HG03135 (cell line): ENCODE data around the gene FYCO1.
"Not testable (repeated sequence)": the region's sequence is repeated elsewhere in the genome, so short reads cannot be mapped to it uniquely, and the experiment has no call there.

Experiments
- ATAC-seq: cut with Tn5 transposase; IDR thresholded peaks from one replicate; pipeline ENCODE4 v1.9.1; 2021; ENCODE audit warnings: mild to moderate bottlenecking, moderate library complexity; ENCODE audit not compliant: unreplicated experiment

FYCO1 gene

GRCh38 chr3:46010519-46011113, 15.0 kb upstream of the FYCO1 start:
- no peak for ATAC-seq

- no peak for ATAC-seq
These were observed 12.4 kb upstream of the FYCO1 start for GRCh38 chr3:46008058-46008457.

GRCh38 chr3:46007280-46007679, 11.7 kb upstream of the FYCO1 start:
- ATAC-seq: no peak

GRCh38 chr3:46006238-46007032, 10.8 kb upstream of the FYCO1 start:
- no peak for ATAC-seq

- not testable (repeated sequence) for ATAC-seq
These were observed 8.1 kb upstream of the FYCO1 start for GRCh38 chr3:46003706-46004105.

GRCh38 chr3:46001178-46001577, 5.6 kb upstream of the FYCO1 start:
- no peak for ATAC-seq

- no peak for ATAC-seq
These were observed 2.3 kb upstream of the FYCO1 start for GRCh38 chr3:45997942-45998341.

GRCh38 chr3:45997499-45997898, 1.9 kb upstream of the FYCO1 start:
- ATAC-seq: not testable (repeated sequence)

- ATAC-seq: no peak
These were observed 997 bp downstream of the FYCO1 start for GRCh38 chr3:45994419-45995235.

GRCh38 chr3:45993421-45994027, 2.1 kb downstream of the FYCO1 start:
- ATAC-seq: no peak

GRCh38 chr3:45992821-45993221, 2.8 kb downstream of the FYCO1 start:
- ATAC-seq: no peak

GRCh38 chr3:45992133-45992729, 3.4 kb downstream of the FYCO1 start:
- ATAC-seq: no peak

- no peak for ATAC-seq
These were observed 4.3 kb downstream of the FYCO1 start for GRCh38 chr3:45991341-45991740.

- ATAC-seq: no peak
These were observed 5.4 kb downstream of the FYCO1 start for GRCh38 chr3:45990181-45990580.

GRCh38 chr3:45988804-45989203, 6.8 kb downstream of the FYCO1 start:
- ATAC-seq: no peak

GRCh38 chr3:45988362-45988761, 7.3 kb downstream of the FYCO1 start:
- no peak for ATAC-seq

GRCh38 chr3:45987368-45988291, 8.0 kb downstream of the FYCO1 start:
- ATAC-seq: no peak

GRCh38 chr3:45986303-45986982, 9.2 kb downstream of the FYCO1 start:
- ATAC-seq: no peak
